ENCODE results near the gene UTP15.
A peak's percentile ranks its signal among the peaks of the same experiment; 100 is the strongest.

The UTP15 gene

DNA sequence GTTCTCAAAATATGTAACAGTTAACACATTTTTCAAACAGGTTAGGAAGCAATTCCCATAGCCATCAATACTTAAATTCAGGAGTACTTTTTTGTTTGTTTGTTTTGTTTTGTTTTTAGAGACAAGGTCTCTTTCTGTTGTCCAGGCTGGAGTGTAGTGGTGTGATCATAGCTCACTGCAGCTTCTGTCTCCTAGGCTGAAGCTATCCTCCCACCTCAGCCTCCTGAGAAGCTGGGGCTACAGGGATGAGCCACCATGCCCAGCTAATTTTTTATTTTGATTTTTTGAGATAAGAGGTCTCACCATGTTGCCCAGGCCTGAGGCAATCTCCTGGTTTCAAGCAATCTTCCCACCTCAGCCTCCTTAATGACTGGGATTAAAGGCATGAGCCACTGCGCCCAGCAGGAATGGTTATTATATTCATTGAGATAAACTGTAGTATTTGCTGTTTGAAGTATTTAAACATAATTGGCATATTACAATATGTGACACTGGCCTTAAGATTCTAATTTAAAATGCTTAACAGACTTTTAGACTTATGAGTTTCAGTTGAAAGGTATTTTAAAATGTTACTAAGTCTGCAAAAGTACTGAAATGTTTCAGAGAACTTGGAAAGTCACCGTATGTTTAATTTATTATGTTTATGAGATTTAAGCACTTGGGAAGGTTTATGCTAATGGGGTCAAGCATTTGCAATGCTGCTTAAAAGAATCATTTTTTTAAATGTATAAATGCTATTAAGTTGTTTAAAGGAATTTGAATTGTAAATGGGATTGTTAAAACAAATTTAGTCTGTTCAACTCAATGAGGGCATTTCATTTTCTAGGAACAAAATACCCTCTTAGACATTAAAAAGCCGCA is 17.0 kb downstream of the UTP15 start:
- TF ChIP-seq, protein P1, sequence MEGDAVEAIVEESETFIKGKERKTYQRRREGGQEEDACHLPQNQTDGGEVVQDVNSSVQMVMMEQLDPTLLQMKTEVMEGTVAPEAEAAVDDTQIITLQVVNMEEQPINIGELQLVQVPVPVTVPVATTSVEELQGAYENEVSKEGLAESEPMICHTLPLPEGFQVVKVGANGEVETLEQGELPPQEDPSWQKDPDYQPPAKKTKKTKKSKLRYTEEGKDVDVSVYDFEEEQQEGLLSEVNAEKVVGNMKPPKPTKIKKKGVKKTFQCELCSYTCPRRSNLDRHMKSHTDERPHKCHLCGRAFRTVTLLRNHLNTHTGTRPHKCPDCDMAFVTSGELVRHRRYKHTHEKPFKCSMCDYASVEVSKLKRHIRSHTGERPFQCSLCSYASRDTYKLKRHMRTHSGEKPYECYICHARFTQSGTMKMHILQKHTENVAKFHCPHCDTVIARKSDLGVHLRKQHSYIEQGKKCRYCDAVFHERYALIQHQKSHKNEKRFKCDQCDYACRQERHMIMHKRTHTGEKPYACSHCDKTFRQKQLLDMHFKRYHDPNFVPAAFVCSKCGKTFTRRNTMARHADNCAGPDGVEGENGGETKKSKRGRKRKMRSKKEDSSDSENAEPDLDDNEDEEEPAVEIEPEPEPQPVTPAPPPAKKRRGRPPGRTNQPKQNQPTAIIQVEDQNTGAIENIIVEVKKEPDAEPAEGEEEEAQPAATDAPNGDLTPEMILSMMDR (IDR thresholded peaks at IDR 0.05; ENCODE audit: unreplicated experiment in 3 of 3): no peak
- H3K27ac Mint-ChIP-seq: no peak overlapping the region
- no peaks in the 10 kb centered on the region for H3K4me1 Mint-ChIP-seq
- H3K9me3 Mint-ChIP-seq: no peaks in the 10 kb centered on the region
- no peak overlapping the region for H3K4me3 Mint-ChIP-seq
- H3K27me3 Mint-ChIP-seq (ENCODE audit: low read depth): no peaks in the 10 kb centered on the region
- H3K36me3 Mint-ChIP-seq (ENCODE audit: low read depth): peaks cover 22% of the 10 kb centered on the region

DNA sequence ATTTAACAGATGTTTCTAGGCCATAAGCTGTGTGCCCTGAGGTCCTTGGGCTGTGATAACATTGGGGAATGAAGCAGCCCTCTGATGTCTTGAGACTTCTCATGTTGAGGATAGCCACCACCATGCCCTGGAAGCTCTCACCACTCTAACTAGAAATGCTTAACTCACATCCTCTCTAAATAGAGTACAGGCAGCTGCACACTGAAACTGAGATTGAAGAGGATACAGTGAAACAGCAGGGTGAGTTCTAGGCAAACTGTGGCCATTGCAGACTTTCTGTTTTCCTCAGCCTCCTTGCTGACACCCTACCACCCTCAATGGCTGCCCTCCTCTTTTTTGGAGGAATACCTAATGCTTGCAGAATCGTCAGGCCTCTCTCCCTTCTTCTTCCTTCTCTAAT is 22.4 kb downstream of the UTP15 start:
- H3K36me3 Mint-ChIP-seq (ENCODE audit: low read depth): no peaks in the 10 kb centered on the region
- no peak overlapping the region for H3K27ac Mint-ChIP-seq
- no peaks in the 10 kb centered on the region for H3K4me1 Mint-ChIP-seq
- H3K27me3 Mint-ChIP-seq (ENCODE audit: low read depth): no peaks in the 10 kb centered on the region
- TF ChIP-seq, protein P1 (IDR thresholded peaks at IDR 0.05; ENCODE audit: unreplicated experiment in 3 of 3): no peak
- H3K4me3 Mint-ChIP-seq: no peak overlapping the region
- H3K9me3 Mint-ChIP-seq: no peaks in the 10 kb centered on the region

DNA sequence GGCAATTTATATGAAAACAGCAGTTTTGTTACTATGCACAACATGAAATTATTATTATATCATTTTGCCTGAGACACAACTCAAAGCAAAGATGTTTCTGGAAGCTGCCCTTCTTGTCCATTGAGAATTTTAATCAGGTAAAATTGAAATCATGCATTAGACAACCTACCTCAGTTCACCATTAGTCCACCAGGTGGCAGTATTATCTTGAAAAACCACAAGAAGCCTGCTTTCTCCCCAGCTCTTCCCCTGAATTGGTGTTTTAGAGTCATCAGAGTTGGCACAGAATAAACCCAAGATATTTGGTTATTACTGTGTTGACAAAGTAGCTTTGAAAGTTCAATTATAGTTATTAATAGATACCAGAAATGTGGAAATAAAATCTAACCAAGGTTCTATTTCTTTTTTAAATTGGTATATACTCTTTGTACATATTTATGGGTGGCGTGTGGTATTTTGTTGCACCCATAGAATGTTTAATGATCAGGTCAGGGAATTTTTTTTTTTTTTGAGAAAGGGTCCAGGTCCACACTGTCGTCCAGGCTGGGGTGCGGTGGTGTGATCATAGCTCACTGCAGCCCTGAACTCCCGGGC is 25.7 kb downstream of the UTP15 start:
- Mint-ChIP-seq H3K4me1 (no peaks in the 10 kb centered on the region), H3K27ac (no peak overlapping the region), H3K4me3 (no peak overlapping the region), H3K9me3 (no peaks in the 10 kb centered on the region), H3K27me3 (ENCODE audit: low read depth) (no peaks in the 10 kb centered on the region), H3K36me3 (ENCODE audit: low read depth) (no peaks in the 10 kb centered on the region)
- TF ChIP-seq, protein P1 (IDR thresholded peaks at IDR 0.05; ENCODE audit: unreplicated experiment in 3 of 3): peak; percentile 84 to 89 (median 89)

DNA sequence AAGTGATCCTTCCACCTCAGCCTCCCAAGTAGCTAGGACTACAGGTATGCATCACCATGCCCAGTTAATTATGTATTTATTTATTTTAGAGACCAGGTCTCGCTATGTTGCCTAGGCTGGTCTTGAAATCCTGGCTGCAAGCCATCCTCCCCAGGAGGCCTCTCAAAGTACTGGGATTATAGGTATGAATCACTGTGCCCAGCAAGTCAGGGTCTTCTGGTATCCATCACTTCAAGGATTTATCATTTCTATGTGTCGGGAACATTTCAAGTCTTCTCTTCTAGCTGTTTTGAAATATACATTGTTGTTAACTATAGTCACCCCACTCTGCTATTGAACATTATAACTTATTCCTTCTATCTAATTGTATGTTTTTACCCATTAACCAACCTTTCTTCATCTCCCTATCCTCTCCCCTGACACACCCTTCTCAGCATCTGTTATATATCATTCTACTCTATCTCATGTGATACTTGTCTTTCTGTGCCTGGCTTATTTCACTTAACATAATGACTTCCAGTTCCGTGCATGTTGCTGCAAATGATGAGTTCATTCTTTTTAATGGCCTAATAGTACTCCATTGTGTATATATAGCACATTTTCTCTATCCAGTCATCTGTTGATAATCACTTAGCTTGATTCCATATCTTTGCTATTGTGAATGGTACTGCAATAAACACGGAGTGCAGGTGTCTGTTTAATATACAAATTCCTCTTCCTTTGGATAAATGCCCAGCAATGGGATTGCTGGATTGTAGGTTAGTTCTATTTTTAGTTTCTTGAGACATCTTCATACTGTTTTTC is 26.4 kb downstream of the UTP15 start:
- H3K9me3 Mint-ChIP-seq: no peaks in the 10 kb centered on the region
- H3K27ac Mint-ChIP-seq: no peak overlapping the region
- no peaks in the 10 kb centered on the region for H3K4me1 Mint-ChIP-seq
- no peaks in the 10 kb centered on the region for H3K27me3 Mint-ChIP-seq (ENCODE audit: low read depth)
- no peak overlapping the region for H3K4me3 Mint-ChIP-seq
- TF ChIP-seq, protein P1 (IDR thresholded peaks at IDR 0.05; ENCODE audit: unreplicated experiment in 3 of 3): no peak
- H3K36me3 Mint-ChIP-seq (ENCODE audit: low read depth): no peaks in the 10 kb centered on the region

DNA sequence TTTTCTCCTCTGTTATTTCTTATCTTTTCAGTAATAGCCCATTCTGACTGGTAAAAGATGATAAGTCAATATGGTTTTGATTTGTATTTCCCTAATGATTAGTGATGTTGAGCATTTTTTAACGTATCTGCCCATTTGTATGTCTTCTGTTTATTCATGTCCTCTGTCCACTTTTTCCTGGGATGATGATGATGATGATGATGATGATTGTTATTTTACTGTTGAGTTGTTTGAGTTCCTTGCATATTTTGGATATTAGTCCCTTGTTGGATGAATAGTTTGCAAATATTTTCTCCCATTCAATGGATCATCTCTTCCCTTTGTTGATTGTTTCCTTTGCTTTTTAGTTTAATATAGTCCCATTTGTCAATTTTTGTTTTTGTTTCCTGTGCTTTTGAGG is 27.0 kb downstream of the UTP15 start:
- TF ChIP-seq, protein P1 (IDR thresholded peaks at IDR 0.05; ENCODE audit: unreplicated experiment in 3 of 3): no peak
- no peaks in the 10 kb centered on the region for H3K9me3 Mint-ChIP-seq
- H3K27ac Mint-ChIP-seq: no peak overlapping the region
- no peak overlapping the region for H3K4me3 Mint-ChIP-seq
- no peaks in the 10 kb centered on the region for H3K36me3 Mint-ChIP-seq (ENCODE audit: low read depth)
- H3K4me1 Mint-ChIP-seq: no peaks in the 10 kb centered on the region
- no peaks in the 10 kb centered on the region for H3K27me3 Mint-ChIP-seq (ENCODE audit: low read depth)

All from nephron (organoid).